HCT116 (cell line): Measurements from ENCODE around the gene RNF11. TPM values are rescaled to one million over a fixed set of nuclear protein-coding genes. Genes with fewer than 3 reads are reported as not detected.

ENCODE experiments used
- ATAC-seq: fragments of 200-7000 bp; cut with Tn5 transposase; 2 replicates; pipeline ENCODE4 v1.9.1; 2020; ENCODE audit warnings: mild to moderate bottlenecking, moderate library complexity
- BruUV-seq: library from RNA; stranded (reverse); fragments of 400-500 nt; replicated peaks from 2 replicates; lab custom pipeline; 2021; lab: Mats Ljungman, UMichigan
- CTCF ChIA-PET: fragments of 300-600 bp; sonication (Branson Sonifier 250); formaldehyde crosslinking; loops from one replicate; lab custom pipeline; 2021; ENCODE audit warnings: antibody characterized with exemption; lab: Charles Lee
- POLR2A ChIA-PET: fragments of 300-600, 350-600 bp; sonication (Branson Sonifier 250); formaldehyde crosslinking; loops from one replicate; lab custom pipeline; 2021; ENCODE audit warnings: antibody characterized with exemption; lab: Charles Lee
- RAD21 ChIA-PET, 2 experiments: fragments of 300-600 bp; sonication (Branson Sonifier 250); formaldehyde crosslinking; loops; one replicate each; lab custom pipeline; 2023; ENCODE audit warnings: low total read pairs in 2 of 2; ENCODE audit not compliant: uncharacterized antibody in 2 of 2, unreplicated experiment in 2 of 2, low non-redundant PET in 1 of 2; lab: Charles Lee
- DNase-seq: peaks from one replicate; pipeline ENCODE4 v3.0.0-alpha.2; 2010; ENCODE audit warnings: low read depth, low spot score
- H2AFZ ChIP-seq: fragments of 200-600 bp; shearing (Covaris generic), sonication (generic); 2 replicates; pipeline ENCODE4 v1.6.1; 2017; ENCODE audit warnings: low read depth, mixed run types, mixed read lengths, antibody characterized with exemption, low read length; ENCODE audit not compliant: poor library complexity, severe bottlenecking
- H3K27ac ChIP-seq: 2 replicates; pipeline ENCODE4 v1.5.1; 2012; ENCODE audit warnings: low read depth, low read length
- H3K27me3 ChIP-seq: fragments of 200-600 bp; sonication (generic); 2 replicates; pipeline ENCODE4 v1.6.1; 2016; ENCODE audit warnings: mixed run types, low read length, mixed read lengths; ENCODE audit not compliant: insufficient read depth
- H3K36me3 ChIP-seq, 2 experiments: fragments of 200-500 bp in 1 of 2; fragments of 200-600 bp in 1 of 2; sonication (Bioruptor generic) in 1 of 2; sonication (generic) in 1 of 2; 2 replicates each; pipeline versions ENCODE4 v1.5.1 to v1.6.1; 2014 to 2016; ENCODE audit warnings: low read length in 2 of 2, inconsistent platforms in 1 of 2, mixed read lengths in 1 of 2, mixed run types in 1 of 2; ENCODE audit not compliant: insufficient read depth in 2 of 2, control insufficient read depth in 1 of 2
- H3K4me1 ChIP-seq, 2 experiments: fragments of 200-600 bp in 1 of 2; sonication (generic) in 1 of 2; 2 replicates each; pipeline versions ENCODE4 v1.5.1 to v1.6.1; 2012 to 2017; ENCODE audit warnings: low read length in 2 of 2, inconsistent platforms in 1 of 2, mild to moderate bottlenecking in 1 of 2, mixed read lengths in 1 of 2, mixed run types in 1 of 2, moderate library complexity in 1 of 2; ENCODE audit not compliant: insufficient read depth in 2 of 2, control insufficient read depth in 1 of 2
- H3K4me2 ChIP-seq: fragments of 200-600 bp; sonication (generic); 2 replicates; pipeline ENCODE4 v1.6.1; 2017; ENCODE audit warnings: mixed run types, low read length, mixed read lengths
- H3K4me3 ChIP-seq, 2 experiments: fragments of 200-600 bp in 1 of 2; sonication (generic) in 1 of 2; replicated peaks in 1 of 2; 2 replicates each; pipeline ENCODE4 v1.5.1; 2011 to 2016; ENCODE audit warnings: low read length in 2 of 2, control low read depth in 1 of 2, low read depth in 1 of 2, mild to moderate bottlenecking in 1 of 2, mixed read lengths in 1 of 2, mixed run types in 1 of 2
- H3K79me2 ChIP-seq: fragments of 200-600 bp; sonication (generic); 2 replicates; pipeline ENCODE4 v1.6.1; 2017; ENCODE audit warnings: mild to moderate bottlenecking, mixed run types, low read length, moderate library complexity, mixed read lengths; ENCODE audit not compliant: insufficient read depth
- H3K9ac ChIP-seq: fragments of 200-600 bp; sonication (generic); 2 replicates; pipeline ENCODE4 v1.6.1; 2016; ENCODE audit warnings: low read length, mixed read lengths
- H3K9me2 ChIP-seq: fragments of 200-600 bp; sonication (generic), shearing (Covaris generic); 2 replicates; pipeline ENCODE4 v1.6.1; 2017; ENCODE audit warnings: mixed run types, mild to moderate bottlenecking, moderate library complexity; ENCODE audit not compliant: insufficient read depth
- H3K9me3 ChIP-seq, 2 experiments: fragments of 200-500 bp in 1 of 2; fragments of 200-600 bp in 1 of 2; sonication (Bioruptor generic) in 1 of 2; sonication (generic) in 1 of 2; 2 replicates each; pipeline ENCODE4 v1.6.1; 2014 to 2017; ENCODE audit warnings: low read length in 2 of 2, mixed read lengths in 2 of 2, inconsistent platforms in 1 of 2, low read depth in 1 of 2, mild to moderate bottlenecking in 1 of 2, mixed run types in 1 of 2, moderate library complexity in 1 of 2; ENCODE audit not compliant: control insufficient read depth in 1 of 2, insufficient read depth in 1 of 2
- H4K20me1 ChIP-seq: fragments of 200-600 bp; sonication (generic), shearing (Covaris generic); 2 replicates; pipeline ENCODE4 v1.6.1; 2017; ENCODE audit warnings: mixed run types, mild to moderate bottlenecking, moderate library complexity; ENCODE audit not compliant: insufficient read depth
- ATF3 ChIP-seq: IDR thresholded peaks from 2 replicates; pipeline ENCODE4 v1.6.1; 2012
- CEBPB ChIP-seq: IDR thresholded peaks from 2 replicates; pipeline ENCODE4 v1.6.1; 2012; ENCODE audit warnings: low read depth
- EZH2 ChIP-seq: fragments of 200-600 bp; sonication (generic); IDR thresholded peaks from 2 replicates; pipeline ENCODE4 v1.6.1; 2017; ENCODE audit warnings: antibody characterized with exemption, mixed run types
- EZH2phosphoT487 ChIP-seq: fragments of 200-600 bp; IDR thresholded peaks from 2 replicates; pipeline ENCODE4 v1.6.1; 2018; ENCODE audit warnings: antibody characterized with exemption, borderline replicate concordance
- FOSL1 ChIP-seq: IDR thresholded peaks from 2 replicates; pipeline ENCODE4 v1.6.1; 2012; ENCODE audit warnings: low read depth
- RAD21 ChIP-seq: IDR thresholded peaks from 2 replicates; pipeline ENCODE4 v1.6.1; 2012; ENCODE audit warnings: low read depth, mild to moderate bottlenecking
- SIN3A ChIP-seq: IDR thresholded peaks from 2 replicates; pipeline ENCODE4 v1.6.1; 2012; ENCODE audit warnings: low read depth
- SRF ChIP-seq: IDR thresholded peaks from 2 replicates; pipeline ENCODE4 v1.6.1; 2012; ENCODE audit warnings: low read depth
- YY1 ChIP-seq: IDR thresholded peaks from 2 replicates; pipeline ENCODE4 v1.6.1; 2011; ENCODE audit warnings: low read length, low read depth, moderate library complexity, mild to moderate bottlenecking; ENCODE audit not compliant: insufficient replicate concordance; ENCODE audit errors: extremely low read depth
- ZFX ChIP-seq: fragments of 450-650 bp; IDR thresholded peaks from 2 replicates; pipeline ENCODE4 v1.6.1; 2017
- ZNF274 ChIP-seq: fragments of 200-500 bp; sonication (Bioruptor generic); IDR thresholded peaks from 2 replicates; pipeline ENCODE4 v1.6.1; 2014; ENCODE audit warnings: mild to moderate bottlenecking, low read depth, low read length, inconsistent platforms
- intact Hi-C: fragments of 100-400 bp; cut with micrococcal nuclease; formaldehyde crosslinking; loops from 2 replicates; pipeline ENCODE4 v1.10.0; 2022
- total RNA-seq: library from RNA; stranded (reverse); gene quantifications from one replicate; pipeline ENCODE4 v1.2.1, GENCODE V29; 2021; ENCODE audit not compliant: unreplicated experiment
- TF ChIP-seq, protein P1 (sequence below): IDR thresholded peaks from 2 replicates; pipeline ENCODE4 v1.6.1; 2012
- TF ChIP-seq, protein P2 (sequence below): IDR thresholded peaks from 2 replicates; pipeline ENCODE4 v1.6.1; 2011; ENCODE audit warnings: mild to moderate bottlenecking, low read length, moderate library complexity; ENCODE audit not compliant: insufficient replicate concordance; ENCODE audit errors: extremely low read depth
- TF ChIP-seq, protein P3 (sequence below): IDR thresholded peaks from 2 replicates; pipeline ENCODE4 v1.6.1; 2012; ENCODE audit warnings: low read depth

RNF11 gene
- total RNA-seq, 1 experiment from 2014 or later = 60.9 TPM

DNA sequence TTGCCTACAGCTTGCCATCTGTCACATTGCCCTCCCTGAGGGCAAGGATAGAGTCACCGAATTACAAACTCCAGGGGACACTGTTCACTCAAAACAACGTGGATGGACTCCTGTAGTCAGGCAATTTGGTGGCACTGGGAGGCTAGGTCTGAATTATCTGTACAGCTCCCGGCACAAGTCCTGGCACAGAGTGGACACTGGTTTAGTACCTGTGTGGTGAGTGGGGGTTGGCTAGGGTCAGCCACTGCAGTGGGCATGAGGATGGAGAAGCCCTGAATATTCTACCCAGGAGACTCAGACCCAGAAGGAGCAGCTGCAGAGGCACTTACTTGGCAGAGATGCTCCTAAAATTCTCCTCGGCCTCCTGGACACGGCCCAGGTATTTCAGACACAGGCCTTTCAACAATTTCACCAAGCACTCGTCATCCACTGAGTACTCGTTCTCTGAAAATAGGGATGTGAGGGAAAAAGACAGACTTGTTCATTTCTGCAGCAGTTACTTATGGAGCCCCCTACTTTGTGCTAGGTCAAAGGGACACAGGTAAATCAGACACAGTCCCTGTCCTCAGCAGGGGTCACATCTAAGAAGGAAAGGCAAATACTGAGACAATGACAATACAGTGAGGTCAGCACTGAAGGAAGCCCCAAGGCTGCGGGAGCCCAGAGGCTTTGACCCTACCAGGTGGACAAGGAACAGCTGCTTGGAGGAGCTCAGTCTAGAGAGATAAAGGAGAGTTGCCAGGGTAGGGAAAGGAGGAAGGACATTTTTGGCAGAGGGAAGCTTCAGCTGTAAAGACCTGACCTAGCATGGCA, 53.8 kb downstream of the RNF11 start:
- no TSS peak for BruUV-seq
- H2AFZ ChIP-seq = no peak overlapping the region
- H3K79me2 ChIP-seq = no peaks in the 10 kb centered on the region
- TF ChIP-seq ZNF274 = no peak
- no peak for TF ChIP-seq YY1
- no peak for TF ChIP-seq CEBPB
- no peak for TF ChIP-seq FOSL1
- TF ChIP-seq EZH2 = no peak
- TF ChIP-seq, protein P1, sequence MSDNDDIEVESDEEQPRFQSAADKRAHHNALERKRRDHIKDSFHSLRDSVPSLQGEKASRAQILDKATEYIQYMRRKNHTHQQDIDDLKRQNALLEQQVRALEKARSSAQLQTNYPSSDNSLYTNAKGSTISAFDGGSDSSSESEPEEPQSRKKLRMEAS = no peak
- TF ChIP-seq RAD21 = no peak
- no peak for TF ChIP-seq ZFX
- TF ChIP-seq, protein P2, sequence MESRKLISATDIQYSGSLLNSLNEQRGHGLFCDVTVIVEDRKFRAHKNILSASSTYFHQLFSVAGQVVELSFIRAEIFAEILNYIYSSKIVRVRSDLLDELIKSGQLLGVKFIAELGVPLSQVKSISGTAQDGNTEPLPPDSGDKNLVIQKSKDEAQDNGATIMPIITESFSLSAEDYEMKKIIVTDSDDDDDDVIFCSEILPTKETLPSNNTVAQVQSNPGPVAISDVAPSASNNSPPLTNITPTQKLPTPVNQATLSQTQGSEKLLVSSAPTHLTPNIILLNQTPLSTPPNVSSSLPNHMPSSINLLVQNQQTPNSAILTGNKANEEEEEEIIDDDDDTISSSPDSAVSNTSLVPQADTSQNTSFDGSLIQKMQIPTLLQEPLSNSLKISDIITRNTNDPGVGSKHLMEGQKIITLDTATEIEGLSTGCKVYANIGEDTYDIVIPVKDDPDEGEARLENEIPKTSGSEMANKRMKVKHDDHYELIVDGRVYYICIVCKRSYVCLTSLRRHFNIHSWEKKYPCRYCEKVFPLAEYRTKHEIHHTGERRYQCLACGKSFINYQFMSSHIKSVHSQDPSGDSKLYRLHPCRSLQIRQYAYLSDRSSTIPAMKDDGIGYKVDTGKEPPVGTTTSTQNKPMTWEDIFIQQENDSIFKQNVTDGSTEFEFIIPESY = no peak
- no peak for TF ChIP-seq ATF3
- no peak for TF ChIP-seq SIN3A
- TF ChIP-seq, protein P3, sequence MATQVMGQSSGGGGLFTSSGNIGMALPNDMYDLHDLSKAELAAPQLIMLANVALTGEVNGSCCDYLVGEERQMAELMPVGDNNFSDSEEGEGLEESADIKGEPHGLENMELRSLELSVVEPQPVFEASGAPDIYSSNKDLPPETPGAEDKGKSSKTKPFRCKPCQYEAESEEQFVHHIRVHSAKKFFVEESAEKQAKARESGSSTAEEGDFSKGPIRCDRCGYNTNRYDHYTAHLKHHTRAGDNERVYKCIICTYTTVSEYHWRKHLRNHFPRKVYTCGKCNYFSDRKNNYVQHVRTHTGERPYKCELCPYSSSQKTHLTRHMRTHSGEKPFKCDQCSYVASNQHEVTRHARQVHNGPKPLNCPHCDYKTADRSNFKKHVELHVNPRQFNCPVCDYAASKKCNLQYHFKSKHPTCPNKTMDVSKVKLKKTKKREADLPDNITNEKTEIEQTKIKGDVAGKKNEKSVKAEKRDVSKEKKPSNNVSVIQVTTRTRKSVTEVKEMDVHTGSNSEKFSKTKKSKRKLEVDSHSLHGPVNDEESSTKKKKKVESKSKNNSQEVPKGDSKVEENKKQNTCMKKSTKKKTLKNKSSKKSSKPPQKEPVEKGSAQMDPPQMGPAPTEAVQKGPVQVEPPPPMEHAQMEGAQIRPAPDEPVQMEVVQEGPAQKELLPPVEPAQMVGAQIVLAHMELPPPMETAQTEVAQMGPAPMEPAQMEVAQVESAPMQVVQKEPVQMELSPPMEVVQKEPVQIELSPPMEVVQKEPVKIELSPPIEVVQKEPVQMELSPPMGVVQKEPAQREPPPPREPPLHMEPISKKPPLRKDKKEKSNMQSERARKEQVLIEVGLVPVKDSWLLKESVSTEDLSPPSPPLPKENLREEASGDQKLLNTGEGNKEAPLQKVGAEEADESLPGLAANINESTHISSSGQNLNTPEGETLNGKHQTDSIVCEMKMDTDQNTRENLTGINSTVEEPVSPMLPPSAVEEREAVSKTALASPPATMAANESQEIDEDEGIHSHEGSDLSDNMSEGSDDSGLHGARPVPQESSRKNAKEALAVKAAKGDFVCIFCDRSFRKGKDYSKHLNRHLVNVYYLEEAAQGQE = no peak
- TF ChIP-seq EZH2phosphoT487 = no peak
- TF ChIP-seq SRF = no peak
- H3K9ac ChIP-seq = no peak overlapping the region
- no peak overlapping the region for H3K4me2 ChIP-seq
- H3K27ac ChIP-seq = no peak overlapping the region
- intact Hi-C loops = loop anchor here (10.0 kb wide), 1 partner anchor 535 kb away; no protein-coding TSS in a partner anchor
- H3K9me2 ChIP-seq = no peaks in the 10 kb centered on the region
- peaks cover 4% of the 10 kb centered on the region in 2 experiments; a peak in 1 of 4 replicates for H3K4me1 ChIP-seq
- peaks cover 0 to 5% of the 10 kb centered on the region in 2 experiments; a peak in 1 of 4 replicates for H3K36me3 ChIP-seq
- ChIA-PET POLR2A (no interaction called here), RAD21 (no interaction called here), CTCF (no interaction called here)
- no peaks in the 10 kb centered on the region for H3K27me3 ChIP-seq
- no peaks in the 10 kb centered on the region for H3K9me3 ChIP-seq
- H4K20me1 ChIP-seq = no peaks in the 10 kb centered on the region
- no peak overlapping the region for H3K4me3 ChIP-seq
- DNase-seq (no peak), ATAC-seq (no peak)
